Gastroesophageal sphincter (tissue), 3 donors: ENCODE results near the gene MYO9A.

Experiments
- EP300 ChIP-seq: sonication (generic); formaldehyde crosslinking; IDR thresholded peaks from one replicate; pipeline ENCODE4 v1.6.1; 2017; ENCODE audit warnings: antibody characterized with exemption, mild to moderate bottlenecking
- POLR2A ChIP-seq, 2 donors: fragments of 450-650 bp; IDR thresholded peaks; one replicate each; pipeline ENCODE4 v1.6.1; 2017; ENCODE audit warnings: antibody characterized with exemption in 2 of 2, mild to moderate bottlenecking in 2 of 2, moderate library complexity in 1 of 2
- TF ChIP-seq, protein P1 (sequence below), 4 experiments: fragments of 200-600 bp in 2 of 4; fragments of 450-650 bp in 2 of 4; sonication (generic) in 1 of 4; IDR thresholded peaks; one replicate each; pipeline ENCODE4 v1.5.1; 2017 to 2019; ENCODE audit warnings: antibody characterized with exemption in 4 of 4, mild to moderate bottlenecking in 2 of 4, moderate library complexity in 2 of 4

DNA sequence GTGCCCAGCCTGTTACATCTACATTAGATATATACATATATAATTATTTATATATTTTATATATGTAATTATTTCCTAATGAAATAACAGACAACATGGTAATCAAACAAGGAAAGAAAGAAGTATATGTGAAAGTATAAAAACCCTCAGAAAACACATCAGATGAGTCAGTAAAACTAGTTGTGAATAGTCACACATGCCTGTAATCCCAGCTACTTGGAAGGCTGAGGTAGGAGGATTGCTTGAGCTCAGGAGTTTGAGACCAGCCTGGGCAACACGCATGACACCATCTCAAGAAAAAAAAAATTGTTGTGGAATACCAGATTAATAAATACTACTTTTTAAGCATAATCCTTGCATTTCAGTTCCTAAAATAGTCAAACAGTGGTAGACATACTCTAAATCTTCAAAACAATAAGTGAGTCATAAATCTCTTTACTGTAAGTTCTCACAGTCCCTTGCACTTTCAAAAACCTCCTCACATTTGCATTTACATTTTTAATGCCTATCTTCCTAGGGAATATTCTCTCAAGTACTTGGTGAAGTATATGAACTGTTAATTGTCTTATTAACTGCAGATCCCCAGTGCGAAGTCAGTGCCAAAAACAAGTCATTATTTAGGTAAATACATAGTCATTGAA, 106.5 kb downstream of the MYO9A start:
- TF ChIP-seq, protein P1, sequence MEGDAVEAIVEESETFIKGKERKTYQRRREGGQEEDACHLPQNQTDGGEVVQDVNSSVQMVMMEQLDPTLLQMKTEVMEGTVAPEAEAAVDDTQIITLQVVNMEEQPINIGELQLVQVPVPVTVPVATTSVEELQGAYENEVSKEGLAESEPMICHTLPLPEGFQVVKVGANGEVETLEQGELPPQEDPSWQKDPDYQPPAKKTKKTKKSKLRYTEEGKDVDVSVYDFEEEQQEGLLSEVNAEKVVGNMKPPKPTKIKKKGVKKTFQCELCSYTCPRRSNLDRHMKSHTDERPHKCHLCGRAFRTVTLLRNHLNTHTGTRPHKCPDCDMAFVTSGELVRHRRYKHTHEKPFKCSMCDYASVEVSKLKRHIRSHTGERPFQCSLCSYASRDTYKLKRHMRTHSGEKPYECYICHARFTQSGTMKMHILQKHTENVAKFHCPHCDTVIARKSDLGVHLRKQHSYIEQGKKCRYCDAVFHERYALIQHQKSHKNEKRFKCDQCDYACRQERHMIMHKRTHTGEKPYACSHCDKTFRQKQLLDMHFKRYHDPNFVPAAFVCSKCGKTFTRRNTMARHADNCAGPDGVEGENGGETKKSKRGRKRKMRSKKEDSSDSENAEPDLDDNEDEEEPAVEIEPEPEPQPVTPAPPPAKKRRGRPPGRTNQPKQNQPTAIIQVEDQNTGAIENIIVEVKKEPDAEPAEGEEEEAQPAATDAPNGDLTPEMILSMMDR (IDR thresholded peaks at IDR 0.05) = no peak
- TF ChIP-seq POLR2A (IDR thresholded peaks at IDR 0.05) (no peak), EP300 (no peak)
